Raji (cell line): ENCODE results near the gene FGF21.

ENCODE experiments used
- POLR2A ChIP-seq: IDR thresholded peaks from 2 replicates; pipeline ENCODE4 v1.6.1; 2011; ENCODE audit warnings: low read depth, low read length, control low read depth; ENCODE audit not compliant: insufficient read depth

Gene FGF21

GRCh38 chr19:48768994-48769713 lies 13.8 kb downstream of the FGF21 start:
- no peak for TF ChIP-seq POLR2A

GRCh38 chr19:48770266-48770665 lies 14.9 kb downstream of the FGF21 start:
- TF ChIP-seq POLR2A: no peak

- TF ChIP-seq POLR2A: no peak
Measured at GRCh38 chr19:48770734-48771472, 15.6 kb downstream of the FGF21 start.

GRCh38 chr19:48772503-48772953 lies 17.2 kb downstream of the FGF21 start:
- no peak for TF ChIP-seq POLR2A

GRCh38 chr19:48777139-48777538 lies 21.8 kb downstream of the FGF21 start:
- TF ChIP-seq POLR2A: no peak

- no peak for TF ChIP-seq POLR2A
Measured at GRCh38 chr19:48777720-48778119, 22.4 kb downstream of the FGF21 start.

- no peak for TF ChIP-seq POLR2A
Measured at GRCh38 chr19:48779636-48780035, 24.3 kb downstream of the FGF21 start.

- TF ChIP-seq POLR2A: no peak
Measured at GRCh38 chr19:48780631-48781391, 25.5 kb downstream of the FGF21 start.

- TF ChIP-seq POLR2A: no peak
Measured at GRCh38 chr19:48784527-48784926, 29.2 kb downstream of the FGF21 start.

- no peak for TF ChIP-seq POLR2A
Measured at GRCh38 chr19:48793271-48793670, 37.9 kb downstream of the FGF21 start.

GRCh38 chr19:48794291-48794690 lies 39.0 kb downstream of the FGF21 start:
- no peak for TF ChIP-seq POLR2A

- TF ChIP-seq POLR2A: peak; percentile 44
Measured at GRCh38 chr19:48795055-48795684, 39.8 kb downstream of the FGF21 start.

GRCh38 chr19:48795685-48796070 lies 40.4 kb downstream of the FGF21 start:
- TF ChIP-seq POLR2A: no peak

GRCh38 chr19:48796298-48797083 lies 41.2 kb downstream of the FGF21 start:
- TF ChIP-seq POLR2A: no peak
